ENCODE data around the gene P2RY8.
"Not testable (repeated sequence)": the region's sequence is repeated elsewhere in the genome, so short reads cannot be mapped to it uniquely, and the experiment has no call there.

Gene P2RY8

DNA sequence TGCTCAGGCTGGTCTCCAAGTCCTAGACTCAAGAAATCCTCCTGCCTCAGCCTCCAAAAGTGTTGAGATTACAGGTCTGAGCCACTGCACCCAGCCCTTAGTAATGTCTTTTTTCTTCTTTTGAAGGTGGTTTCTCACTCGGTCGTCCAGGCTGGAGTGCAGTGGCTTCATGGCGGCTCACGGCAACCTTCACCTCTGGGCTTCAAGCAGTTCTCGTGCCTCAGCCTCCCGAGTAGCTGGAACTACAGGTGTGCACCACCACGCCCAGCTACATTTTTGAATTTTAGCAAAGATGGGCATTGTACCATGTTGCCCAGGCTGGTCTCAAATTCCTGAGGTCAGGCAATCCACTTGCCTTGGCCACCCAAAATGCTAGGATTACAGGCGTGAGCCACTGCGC lies 52.0 kb downstream of the P2RY8 start:
- Histone ChIP-seq H3K27ac (ENCODE audit: low read depth, low read length) (no peak overlapping the region), H3K36me3 (ENCODE audit: control insufficient read depth, insufficient read depth, low read length) (no peaks in the 10 kb centered on the region), H3K9ac (ENCODE audit: low read length) (no peak overlapping the region), H3K27me3 (ENCODE audit: control insufficient read depth, insufficient read depth, low read length) (no peaks in the 10 kb centered on the region; the same call in 1 of the 2 replicates), H3K9me3 (ENCODE audit: control insufficient read depth, insufficient read depth, low read depth, low read length) (peaks cover 9% of the 10 kb centered on the region), H3K4me1 (ENCODE audit: control insufficient read depth, insufficient read depth, low read length) (peaks cover 10% of the 10 kb centered on the region), H3K4me3 (ENCODE audit: low read depth, low read length) (no peak overlapping the region)

DNA sequence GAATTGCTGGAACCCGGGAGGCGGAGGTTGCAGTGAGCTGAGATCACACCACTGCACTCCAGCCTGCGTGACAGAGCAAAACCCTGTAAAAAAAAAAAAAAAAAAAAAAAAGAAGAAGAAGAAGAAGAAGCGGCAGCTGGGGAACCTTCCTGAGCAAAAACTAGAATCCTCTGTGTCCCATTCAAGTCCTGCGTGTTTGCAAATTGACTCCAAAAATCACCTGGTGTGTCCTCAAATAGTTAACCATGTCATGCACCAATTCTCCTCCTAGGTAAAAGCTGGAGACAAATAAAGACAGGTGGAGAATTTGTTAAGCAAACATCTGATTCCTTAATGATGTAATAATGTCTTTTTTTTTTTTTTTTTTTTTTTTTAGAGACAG lies 52.4 kb downstream of the P2RY8 start:
- no peaks in the 10 kb centered on the region; the same call in 1 of the 2 replicates for H3K27me3 ChIP-seq (ENCODE audit: control insufficient read depth, insufficient read depth, low read length)

DNA sequence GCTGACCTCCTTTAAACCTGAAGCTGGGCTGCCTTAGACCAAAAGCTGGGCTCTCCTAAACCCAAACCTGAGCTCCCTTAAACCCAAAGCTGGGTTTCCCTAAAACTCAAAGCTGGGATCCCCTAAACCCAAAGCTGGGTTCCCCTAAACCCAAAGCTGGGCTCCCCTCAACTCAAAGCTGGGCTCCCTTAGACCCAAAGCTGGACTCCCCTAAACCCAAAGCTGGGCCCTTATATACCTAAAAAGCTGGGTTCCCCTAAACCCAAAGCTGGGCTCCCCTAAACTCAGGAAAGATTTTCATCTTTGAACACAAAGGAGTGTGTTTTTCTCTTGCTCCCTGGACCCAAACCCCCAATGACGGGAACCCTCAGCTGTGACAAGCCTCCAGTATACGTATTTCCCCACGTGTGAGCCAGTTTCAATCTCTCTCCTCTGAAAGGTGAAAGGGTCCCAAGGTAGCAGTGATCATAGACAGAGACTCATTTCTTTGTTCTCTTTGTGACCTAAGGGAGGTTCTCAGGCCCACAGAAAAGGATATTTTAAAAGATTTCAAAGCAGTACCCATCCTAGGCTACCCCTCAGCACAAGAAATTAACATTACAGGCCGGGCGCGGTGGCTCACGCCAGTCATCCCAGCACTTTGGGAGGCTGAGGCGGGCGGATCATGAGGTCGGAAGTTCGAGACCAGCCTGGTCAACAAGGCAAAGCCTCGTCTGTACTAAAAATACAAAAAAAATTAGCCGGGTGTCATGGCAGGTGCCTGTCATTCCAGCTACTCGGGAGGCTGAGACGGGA lies 52.9 kb downstream of the P2RY8 start:
- Histone ChIP-seq H3K4me1 (ENCODE audit: control insufficient read depth, insufficient read depth, low read length) (peaks cover 10% of the 10 kb centered on the region), H3K36me3 (ENCODE audit: control insufficient read depth, insufficient read depth, low read length) (no peaks in the 10 kb centered on the region), H3K27ac (ENCODE audit: low read depth, low read length) (no peak overlapping the region), H3K9me3 (ENCODE audit: control insufficient read depth, insufficient read depth, low read depth, low read length) (peaks cover 7% of the 10 kb centered on the region), H3K27me3 (ENCODE audit: control insufficient read depth, insufficient read depth, low read length) (no peaks in the 10 kb centered on the region; the same call in 1 of the 2 replicates), H3K9ac (ENCODE audit: low read length) (no peak overlapping the region), H3K4me3 (ENCODE audit: low read depth, low read length) (no peak overlapping the region)

More for the DNA sequence above, 52.4 kb downstream of the P2RY8 start:
- H3K9me3 ChIP-seq (ENCODE audit: control insufficient read depth, insufficient read depth, low read depth, low read length), result peaks cover 10% of the 10 kb centered on the region
- H3K36me3 ChIP-seq (ENCODE audit: control insufficient read depth, insufficient read depth, low read length), result no peaks in the 10 kb centered on the region
- H3K27ac ChIP-seq (ENCODE audit: low read depth, low read length), result no peak overlapping the region
- H3K4me1 ChIP-seq (ENCODE audit: control insufficient read depth, insufficient read depth, low read length), result peaks cover 10% of the 10 kb centered on the region
- H3K4me3 ChIP-seq (ENCODE audit: low read depth, low read length), result no peak overlapping the region
- no peak overlapping the region for H3K9ac ChIP-seq (ENCODE audit: low read length)

DNA sequence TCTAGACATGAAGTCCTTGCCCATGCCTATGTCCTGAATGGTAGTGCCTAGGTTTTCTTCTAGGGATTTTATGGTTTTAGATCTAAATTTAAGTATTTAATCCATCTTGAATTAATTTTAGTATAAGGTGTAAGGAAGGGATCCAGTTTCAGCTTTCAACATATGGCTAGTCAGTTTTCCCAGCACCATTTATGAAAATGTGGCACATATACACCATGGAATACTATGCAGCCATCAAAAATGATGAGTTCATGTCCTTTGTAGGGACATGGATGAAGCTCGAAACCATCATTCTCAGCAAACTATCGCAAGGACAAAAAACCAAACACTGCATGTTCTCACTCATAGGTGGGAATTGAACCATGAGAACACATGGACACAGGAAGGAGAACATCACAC lies 54.5 kb downstream of the P2RY8 start:
- not testable (repeated sequence) for H3K36me3 ChIP-seq (ENCODE audit: control insufficient read depth, insufficient read depth, low read length); H3K27me3 ChIP-seq (ENCODE audit: control insufficient read depth, insufficient read depth, low read length); H3K9me3 ChIP-seq (ENCODE audit: control insufficient read depth, insufficient read depth, low read depth, low read length); H3K4me3 ChIP-seq (ENCODE audit: low read depth, low read length); H3K27ac ChIP-seq (ENCODE audit: low read depth, low read length)
- H3K4me1 ChIP-seq (ENCODE audit: control insufficient read depth, insufficient read depth, low read length), result peaks cover 10% of the 10 kb centered on the region
- H3K9ac ChIP-seq (ENCODE audit: low read length), result peak overlapping the region; percentile 67

DNA sequence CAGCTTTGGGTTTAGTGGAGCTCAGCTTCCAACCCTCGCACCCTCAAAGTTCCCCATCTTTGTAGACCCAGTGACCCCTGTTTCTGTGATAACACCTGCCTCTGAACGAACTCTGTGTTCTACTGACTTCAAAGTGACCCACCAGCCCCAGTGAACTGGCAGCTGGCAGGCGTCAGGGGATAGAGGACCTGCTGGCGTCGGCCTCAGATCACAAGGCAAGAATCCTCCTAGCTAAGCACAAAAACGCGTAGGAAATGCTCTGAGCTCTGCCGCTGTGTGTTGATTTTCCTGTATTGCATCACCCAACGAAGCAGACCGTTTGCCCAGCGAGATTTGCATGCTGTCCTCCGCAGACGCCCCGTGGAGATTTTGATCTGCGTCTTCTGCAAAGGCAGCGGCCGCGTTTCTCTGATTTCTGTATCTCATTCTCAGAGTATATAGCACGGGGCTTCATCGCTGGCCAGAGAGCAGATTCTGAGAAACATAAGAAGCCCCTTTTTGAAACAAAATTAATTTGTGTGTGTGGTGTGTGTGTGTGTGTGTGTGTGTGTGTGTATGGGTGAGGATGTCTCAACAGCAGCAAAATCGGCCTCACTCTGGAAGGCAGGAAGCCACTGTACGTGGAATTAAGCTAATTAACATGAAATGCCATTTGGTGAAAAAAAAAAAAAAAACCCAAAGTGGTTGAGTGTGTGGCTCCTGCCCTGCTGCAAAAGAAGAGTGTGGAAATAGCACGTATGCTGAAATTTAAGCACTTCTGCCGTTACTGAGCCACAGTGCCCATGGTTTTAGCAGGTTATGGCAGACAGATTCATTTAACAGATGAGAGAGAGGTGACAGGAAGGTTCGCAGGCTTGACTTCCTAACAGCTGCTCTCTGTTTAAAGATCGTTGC lies 55.1 kb downstream of the P2RY8 start:
- Histone ChIP-seq H3K4me3 (ENCODE audit: low read depth, low read length) (peak overlapping the region; percentile 41), H3K4me1 (ENCODE audit: control insufficient read depth, insufficient read depth, low read length) (peaks cover 10% of the 10 kb centered on the region), H3K27ac (ENCODE audit: low read depth, low read length) (no peak overlapping the region; the same call in 1 of the 2 replicates), H3K27me3 (ENCODE audit: control insufficient read depth, insufficient read depth, low read length) (no peaks in the 10 kb centered on the region; the same call in 1 of the 2 replicates), H3K9ac (ENCODE audit: low read length) (peak overlapping the region; percentile 67), H3K9me3 (ENCODE audit: control insufficient read depth, insufficient read depth, low read depth, low read length) (peaks cover 7% of the 10 kb centered on the region), H3K36me3 (ENCODE audit: control insufficient read depth, insufficient read depth, low read length) (no peaks in the 10 kb centered on the region)

DNA sequence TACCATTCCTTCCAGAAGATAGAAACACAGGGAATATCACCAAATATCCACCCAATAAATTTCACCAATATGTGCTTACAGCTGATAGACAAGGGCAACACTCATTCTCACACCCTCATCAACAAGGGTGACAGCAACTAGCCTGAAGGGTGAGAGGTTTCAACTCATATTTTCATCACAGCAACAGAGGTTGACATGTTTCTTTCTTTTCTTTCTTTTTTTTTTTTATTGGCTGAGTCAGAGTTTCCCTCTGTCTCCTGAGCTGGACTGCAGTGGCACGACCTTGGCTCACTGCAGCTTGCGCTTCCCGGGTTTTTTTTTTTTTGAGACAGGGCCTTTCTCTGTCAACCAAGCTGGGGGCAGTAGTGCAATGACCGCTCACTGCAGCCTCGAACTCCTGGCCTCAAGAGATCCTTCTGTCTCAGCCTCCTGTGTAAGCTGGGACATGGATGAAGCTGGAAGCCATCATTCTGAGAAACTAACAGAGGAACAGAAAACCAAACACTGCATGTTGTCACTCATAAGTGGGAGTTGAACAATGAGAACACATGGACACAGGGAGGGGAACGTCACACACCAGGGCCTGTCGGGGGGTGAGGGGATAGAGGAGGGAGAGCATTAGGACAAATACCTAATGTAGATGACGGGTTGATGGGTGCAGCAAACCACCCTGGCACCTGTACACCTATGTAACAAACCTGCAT lies 56.8 kb downstream of the P2RY8 start:
- Histone ChIP-seq H3K9me3 (ENCODE audit: control insufficient read depth, insufficient read depth, low read depth, low read length) (peaks cover 2% of the 10 kb centered on the region; the same call in 1 of the 2 replicates), H3K36me3 (ENCODE audit: control insufficient read depth, insufficient read depth, low read length) (no peaks in the 10 kb centered on the region), H3K4me1 (ENCODE audit: control insufficient read depth, insufficient read depth, low read length) (peaks cover 10% of the 10 kb centered on the region), H3K4me3 (ENCODE audit: low read depth, low read length) (no peak overlapping the region), H3K27me3 (ENCODE audit: control insufficient read depth, insufficient read depth, low read length) (no peaks in the 10 kb centered on the region; the same call in 1 of the 2 replicates), H3K9ac (ENCODE audit: low read length) (no peak overlapping the region), H3K27ac (ENCODE audit: low read depth, low read length) (no peak overlapping the region)

DNA sequence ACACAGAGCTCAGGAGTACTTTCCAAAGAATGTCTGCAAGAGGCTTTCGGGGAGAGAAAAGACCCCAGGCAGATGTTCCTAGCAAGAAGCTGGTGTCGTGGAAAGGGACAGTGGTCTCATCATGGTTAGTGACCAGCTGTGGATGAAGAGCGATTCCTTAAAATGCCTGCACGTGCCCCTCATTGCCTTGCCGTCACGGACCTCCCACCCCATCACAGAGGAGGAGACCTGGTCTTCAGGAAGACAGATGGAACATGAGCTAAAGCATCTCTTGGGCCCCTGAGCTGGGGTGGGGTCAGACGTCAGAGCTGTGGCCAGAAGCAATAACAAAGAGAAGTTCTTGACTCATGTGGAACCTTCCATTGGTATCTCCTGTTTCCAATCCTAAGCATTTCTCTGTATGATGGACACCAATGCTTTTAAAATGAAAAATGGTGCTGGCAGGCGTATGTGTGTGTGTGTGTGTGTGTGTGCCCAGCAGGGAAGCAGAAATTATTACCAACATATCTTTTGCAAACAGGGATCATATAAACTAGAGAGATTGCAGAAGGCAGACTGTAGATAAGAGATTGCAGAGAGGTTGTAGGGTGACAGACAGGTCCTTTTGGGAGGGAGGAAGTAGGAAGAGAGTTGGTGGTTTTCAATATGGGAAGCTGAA lies 59.1 kb downstream of the P2RY8 start:
- Histone ChIP-seq H3K4me3 (ENCODE audit: low read depth, low read length) (no peak overlapping the region), H3K9me3 (ENCODE audit: control insufficient read depth, insufficient read depth, low read depth, low read length) (peaks cover 2% of the 10 kb centered on the region; the same call in 1 of the 2 replicates), H3K36me3 (ENCODE audit: control insufficient read depth, insufficient read depth, low read length) (no peaks in the 10 kb centered on the region), H3K27me3 (ENCODE audit: control insufficient read depth, insufficient read depth, low read length) (no peaks in the 10 kb centered on the region; the same call in 1 of the 2 replicates), H3K9ac (ENCODE audit: low read length) (no peak overlapping the region), H3K27ac (ENCODE audit: low read depth, low read length) (no peak overlapping the region), H3K4me1 (ENCODE audit: control insufficient read depth, insufficient read depth, low read length) (peaks cover 10% of the 10 kb centered on the region)

DNA sequence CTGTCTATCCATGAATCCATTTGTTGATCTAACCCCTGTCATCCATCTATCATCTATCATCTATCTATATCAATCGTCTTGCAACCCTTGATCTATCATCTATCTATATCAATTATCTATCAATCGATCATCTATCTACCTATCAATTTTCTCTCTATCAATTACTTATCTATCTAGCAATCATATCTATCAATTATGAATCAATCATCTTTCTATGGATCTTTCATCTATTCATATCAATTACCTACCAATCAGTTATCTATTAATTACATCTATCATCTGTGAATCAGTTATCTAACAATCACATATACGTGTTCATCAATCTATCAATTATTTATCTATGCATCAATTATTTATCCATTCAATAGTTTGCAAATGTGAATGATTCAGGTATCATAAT lies 59.8 kb downstream of the P2RY8 start:
- Histone ChIP-seq H3K9me3 (ENCODE audit: control insufficient read depth, insufficient read depth, low read depth, low read length) (peaks cover 2% of the 10 kb centered on the region; the same call in 1 of the 2 replicates), H3K27ac (ENCODE audit: low read depth, low read length) (no peak overlapping the region), H3K4me1 (ENCODE audit: control insufficient read depth, insufficient read depth, low read length) (peaks cover 9% of the 10 kb centered on the region), H3K4me3 (ENCODE audit: low read depth, low read length) (no peak overlapping the region), H3K27me3 (ENCODE audit: control insufficient read depth, insufficient read depth, low read length) (no peaks in the 10 kb centered on the region; the same call in 1 of the 2 replicates), H3K36me3 (ENCODE audit: control insufficient read depth, insufficient read depth, low read length) (no peaks in the 10 kb centered on the region), H3K9ac (ENCODE audit: low read length) (no peak overlapping the region)

DNA sequence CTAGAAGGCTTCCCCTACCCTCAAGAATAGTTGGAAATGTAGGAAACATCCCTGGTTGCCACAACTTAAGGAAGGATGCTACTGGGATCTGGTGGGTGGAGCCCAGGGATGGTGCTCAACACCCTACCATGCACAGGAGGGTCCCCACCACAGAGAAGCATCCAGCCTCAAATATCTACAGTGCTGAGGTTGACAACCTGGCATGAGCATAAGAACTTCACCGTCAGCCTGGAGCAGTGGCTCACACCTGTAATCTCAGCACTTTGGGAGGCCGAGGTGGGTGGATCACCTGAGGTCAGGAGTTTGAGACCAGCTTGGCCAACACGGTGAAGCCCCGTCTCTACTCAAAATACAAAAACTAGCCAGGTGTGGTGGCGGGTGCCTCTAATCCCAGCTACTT lies 60.3 kb downstream of the P2RY8 start:
- Histone ChIP-seq H3K27ac (ENCODE audit: low read depth, low read length) (no peak overlapping the region), H3K9ac (ENCODE audit: low read length) (no peak overlapping the region), H3K9me3 (ENCODE audit: control insufficient read depth, insufficient read depth, low read depth, low read length) (peaks cover 2% of the 10 kb centered on the region; the same call in 1 of the 2 replicates), H3K4me3 (ENCODE audit: low read depth, low read length) (no peak overlapping the region), H3K4me1 (ENCODE audit: control insufficient read depth, insufficient read depth, low read length) (peaks cover 4% of the 10 kb centered on the region), H3K27me3 (ENCODE audit: control insufficient read depth, insufficient read depth, low read length) (no peaks in the 10 kb centered on the region; the same call in 1 of the 2 replicates), H3K36me3 (ENCODE audit: control insufficient read depth, insufficient read depth, low read length) (no peaks in the 10 kb centered on the region)

DNA sequence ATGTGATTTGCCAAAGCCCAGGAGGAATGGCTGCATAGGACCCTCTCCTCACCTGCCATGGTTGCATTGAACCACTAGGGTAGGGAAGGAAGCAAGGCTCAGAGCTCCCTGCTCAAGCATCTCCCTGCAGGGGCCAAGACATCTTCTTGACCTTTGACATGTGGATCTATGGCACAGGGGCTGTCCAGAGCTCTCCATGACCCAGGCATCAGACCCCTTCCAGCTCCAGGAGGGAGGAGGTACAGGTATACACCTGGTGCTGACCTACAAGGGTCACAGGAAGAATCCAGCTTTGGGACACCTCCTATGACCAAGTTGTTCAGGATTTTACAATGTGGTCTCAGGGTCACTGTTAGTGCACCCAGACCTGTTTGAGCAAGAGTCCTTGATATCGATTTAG lies 61.1 kb downstream of the P2RY8 start:
- Histone ChIP-seq H3K27ac (ENCODE audit: low read depth, low read length) (no peak overlapping the region), H3K4me3 (ENCODE audit: low read depth, low read length) (no peak overlapping the region), H3K9ac (ENCODE audit: low read length) (no peak overlapping the region), H3K36me3 (ENCODE audit: control insufficient read depth, insufficient read depth, low read length) (no peaks in the 10 kb centered on the region), H3K4me1 (ENCODE audit: control insufficient read depth, insufficient read depth, low read length) (no peaks in the 10 kb centered on the region), H3K9me3 (ENCODE audit: control insufficient read depth, insufficient read depth, low read depth, low read length) (peaks cover 2% of the 10 kb centered on the region; the same call in 1 of the 2 replicates), H3K27me3 (ENCODE audit: control insufficient read depth, insufficient read depth, low read length) (no peaks in the 10 kb centered on the region; the same call in 1 of the 2 replicates)
